ENCODE measurements around the gene TMEM132A.
"Not testable (repeated sequence)": the region's sequence is repeated elsewhere in the genome, so short reads cannot be mapped to it uniquely, and the experiment has no call there.

Gene TMEM132A

GRCh38 chr11:60954421-60954820, 30.2 kb downstream of the TMEM132A start:
- DNase-seq, result no peak
- TF ChIP-seq POLR2A (IDR thresholded peaks at IDR 0.05; ENCODE audit: low read length) (no peak), GATA1 (IDR thresholded peaks at IDR 0.05; ENCODE audit: low read depth, low read length) (no peak)

DNA sequence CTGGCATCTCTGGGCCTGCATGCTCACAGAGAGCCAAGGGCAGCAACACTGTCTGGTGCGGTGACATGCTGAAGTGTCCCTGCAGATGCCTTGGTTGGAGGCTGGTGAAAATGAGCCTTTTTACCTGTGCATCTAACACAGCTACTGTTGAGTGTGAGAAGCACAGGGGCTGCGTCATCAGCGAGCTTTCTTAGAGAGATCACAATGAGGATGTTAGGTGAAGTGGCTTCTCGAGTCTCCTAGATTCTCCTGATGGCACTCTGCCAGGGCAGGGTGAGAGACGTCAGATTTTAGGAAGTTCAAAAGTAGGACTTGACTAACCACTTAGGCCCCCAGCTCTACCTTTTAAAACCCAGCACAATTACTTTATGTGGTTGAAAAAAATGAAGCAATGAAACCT, 31.3 kb downstream of the TMEM132A start:
- no peak for DNase-seq
- TF ChIP-seq GATA1 (IDR thresholded peaks at IDR 0.05; ENCODE audit: low read depth, low read length), result no peak
- TF ChIP-seq POLR2A (IDR thresholded peaks at IDR 0.05; ENCODE audit: low read length), result no peak

DNA sequence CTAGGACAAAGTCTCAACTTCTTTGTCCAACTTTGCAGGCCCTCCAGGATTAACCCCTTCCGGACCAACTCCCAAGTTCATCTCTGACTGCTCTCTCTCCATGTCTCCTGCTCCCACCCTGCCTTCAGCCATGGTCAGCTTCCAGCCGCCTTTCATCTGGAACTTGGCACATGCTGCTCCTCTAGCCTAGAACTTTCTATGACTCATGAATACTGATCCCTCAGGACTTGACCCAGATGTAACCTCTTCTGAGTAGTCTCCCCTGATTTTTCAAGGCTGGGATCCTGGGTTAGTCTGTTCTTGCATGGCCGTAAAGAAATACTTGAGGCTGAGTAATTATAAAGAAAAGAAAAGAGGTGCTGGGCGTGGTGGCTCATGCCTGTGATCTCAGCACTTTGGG, 32.9 kb downstream of the TMEM132A start:
- TF ChIP-seq POLR2A (IDR thresholded peaks at IDR 0.05; ENCODE audit: low read length) (no peak), GATA1 (IDR thresholded peaks at IDR 0.05; ENCODE audit: low read depth, low read length) (no peak)
- DNase-seq, result no peak

GRCh38 chr11:60959431-60959830, 35.2 kb downstream of the TMEM132A start:
- DNase-seq, result no peak
- TF ChIP-seq POLR2A (IDR thresholded peaks at IDR 0.05; ENCODE audit: low read length) (no peak), GATA1 (IDR thresholded peaks at IDR 0.05; ENCODE audit: low read depth, low read length) (no peak)

DNA sequence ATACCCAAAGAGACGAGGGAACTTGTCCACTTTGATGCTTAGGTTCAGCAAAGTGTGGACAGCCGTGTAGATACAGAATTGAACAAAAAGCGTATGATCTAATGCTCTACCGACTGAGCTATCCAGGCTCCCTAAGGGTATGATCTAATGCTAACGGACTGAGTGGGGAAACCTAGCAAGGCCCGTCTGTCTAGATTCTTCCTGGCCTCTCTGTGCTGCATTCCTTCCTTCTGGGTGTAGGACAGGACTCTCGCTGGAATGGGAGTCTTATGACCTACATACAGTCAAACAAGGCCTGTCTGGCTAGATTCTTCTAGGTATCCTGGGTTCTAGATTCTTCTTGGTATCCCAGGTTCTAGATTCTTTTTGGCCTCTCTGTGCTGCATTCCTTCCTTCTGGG, 36.1 kb downstream of the TMEM132A start:
- no peak for DNase-seq
- no peak for TF ChIP-seq GATA1 (IDR thresholded peaks at IDR 0.05; ENCODE audit: low read depth, low read length)
- TF ChIP-seq POLR2A (IDR thresholded peaks at IDR 0.05; ENCODE audit: low read length), result no peak

- TF ChIP-seq GATA1 (IDR thresholded peaks at IDR 0.05; ENCODE audit: low read depth, low read length) (no peak), POLR2A (IDR thresholded peaks at IDR 0.05; ENCODE audit: low read length) (no peak)
- no peak for DNase-seq
Measured at GRCh38 chr11:60964801-60965200, 40.5 kb downstream of the TMEM132A start.

DNA sequence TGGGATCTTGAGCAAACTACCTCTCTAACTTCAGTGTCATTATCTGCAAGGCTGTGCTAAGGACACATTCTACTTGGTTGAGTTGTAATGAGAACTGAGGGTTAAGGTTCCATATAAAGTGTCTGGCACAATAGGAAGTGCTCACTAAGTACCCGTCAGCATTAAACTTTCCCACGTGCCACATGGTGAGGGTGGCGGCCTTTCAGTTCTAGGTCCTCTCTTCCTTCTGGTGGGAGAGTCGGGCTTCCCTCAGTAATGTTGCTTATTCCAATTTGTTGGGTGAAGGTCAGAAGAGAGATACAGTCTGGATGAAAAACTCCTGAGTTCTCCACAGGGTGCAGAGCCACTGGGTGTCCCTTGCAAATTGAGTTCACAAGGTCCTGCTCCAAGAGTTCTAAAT, 42.6 kb downstream of the TMEM132A start:
- TF ChIP-seq GATA1 (IDR thresholded peaks at IDR 0.05; ENCODE audit: low read depth, low read length) (no peak), POLR2A (IDR thresholded peaks at IDR 0.05; ENCODE audit: low read length) (no peak)
- DNase-seq, result no peak

- no peak for TF ChIP-seq GATA1 (IDR thresholded peaks at IDR 0.05; ENCODE audit: low read depth, low read length)
- TF ChIP-seq POLR2A (IDR thresholded peaks at IDR 0.05; ENCODE audit: low read length), result no peak
- no peak for DNase-seq
Measured at GRCh38 chr11:60968223-60968622, 44.0 kb downstream of the TMEM132A start.

DNA sequence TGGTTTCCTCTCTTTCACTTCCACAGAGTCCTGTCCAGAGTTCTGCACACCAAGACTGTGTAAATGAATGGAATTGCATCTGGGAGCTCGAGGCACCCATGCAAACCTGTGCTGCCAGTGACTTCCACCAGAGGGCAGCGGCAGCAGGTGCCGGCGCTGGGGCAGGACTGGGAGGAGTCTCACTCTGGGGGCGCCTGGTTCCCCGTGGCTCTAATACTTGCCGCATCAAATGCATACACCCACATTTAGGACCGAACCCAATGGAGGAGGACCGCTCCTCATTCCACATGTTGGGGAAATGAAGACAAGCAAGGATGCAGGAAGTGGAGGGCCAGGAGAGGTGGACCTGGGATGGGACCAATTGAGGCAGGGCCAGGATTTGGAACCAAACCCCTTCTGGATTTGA, 46.1 kb downstream of the TMEM132A start:
- no peak for TF ChIP-seq POLR2A (IDR thresholded peaks at IDR 0.05; ENCODE audit: low read length)
- no peak for TF ChIP-seq GATA1 (IDR thresholded peaks at IDR 0.05; ENCODE audit: low read depth, low read length)
- peak; percentile 42 to 63 for DNase-seq

DNA sequence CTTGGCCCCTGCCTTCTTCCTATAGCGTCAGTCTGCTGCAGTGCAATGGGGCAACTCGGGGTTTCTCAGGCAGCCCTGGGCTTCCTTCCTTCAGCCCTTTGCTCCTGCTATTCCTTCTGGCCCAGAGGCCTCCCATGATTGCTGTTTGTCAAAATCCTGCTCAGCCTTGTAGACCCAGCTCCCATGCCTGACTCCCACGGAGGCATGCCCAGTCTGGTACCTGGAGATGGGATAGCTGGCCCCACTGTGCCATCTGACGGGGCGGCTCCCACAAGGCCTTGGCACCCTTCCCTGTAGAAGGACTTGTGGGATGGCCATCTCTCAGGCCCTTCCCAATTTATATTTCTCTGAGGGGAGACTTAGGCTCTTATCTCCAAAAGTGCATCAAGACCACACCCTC, 46.6 kb downstream of the TMEM132A start:
- no peak for DNase-seq
- TF ChIP-seq GATA1 (IDR thresholded peaks at IDR 0.05; ENCODE audit: low read depth, low read length) (no peak), POLR2A (IDR thresholded peaks at IDR 0.05; ENCODE audit: low read length) (no peak)

GRCh38 chr11:60971520-60971919, 47.3 kb downstream of the TMEM132A start, which contains the start of gene CD6:
Gene CD6 (plus strand): TSS chr11:60971680. CDS start chr11:60971866, 186 bp downstream.
- DNase-seq, result no peak
- TF ChIP-seq POLR2A (IDR thresholded peaks at IDR 0.05; ENCODE audit: low read length) (no peak), GATA1 (IDR thresholded peaks at IDR 0.05; ENCODE audit: low read depth, low read length) (no peak)

- DNase-seq, result no peak
- TF ChIP-seq GATA1 (IDR thresholded peaks at IDR 0.05; ENCODE audit: low read depth, low read length) (no peak), POLR2A (IDR thresholded peaks at IDR 0.05; ENCODE audit: low read length) (no peak)
Measured at GRCh38 chr11:60972182-60973030, 48.1 kb downstream of the TMEM132A start.

DNA sequence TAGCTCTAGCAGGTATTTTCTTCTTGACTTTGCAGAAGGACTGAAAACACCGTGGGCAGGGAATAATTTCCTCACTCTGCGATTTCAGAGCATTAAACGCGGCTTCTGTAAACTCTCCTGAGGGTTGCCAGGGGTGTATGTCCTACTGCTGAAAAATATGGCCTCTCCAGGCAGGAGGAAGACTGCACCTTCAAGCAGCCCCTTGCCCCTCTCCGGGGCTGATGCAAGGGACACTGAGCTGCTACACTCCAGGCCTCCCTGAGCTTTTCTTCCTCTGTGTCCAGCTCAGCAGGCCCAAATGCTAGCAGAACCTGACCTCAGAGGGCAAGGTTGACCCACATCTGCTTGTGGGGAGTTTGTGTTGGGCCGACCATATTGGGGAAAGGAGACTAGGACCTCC, 49.4 kb downstream of the TMEM132A start:
- TF ChIP-seq POLR2A (IDR thresholded peaks at IDR 0.05; ENCODE audit: low read length) (no peak), GATA1 (IDR thresholded peaks at IDR 0.05; ENCODE audit: low read depth, low read length) (no peak)
- DNase-seq, result no peak

GRCh38 chr11:60974316-60974715, 50.1 kb downstream of the TMEM132A start:
- not testable (repeated sequence) for DNase-seq

DNA sequence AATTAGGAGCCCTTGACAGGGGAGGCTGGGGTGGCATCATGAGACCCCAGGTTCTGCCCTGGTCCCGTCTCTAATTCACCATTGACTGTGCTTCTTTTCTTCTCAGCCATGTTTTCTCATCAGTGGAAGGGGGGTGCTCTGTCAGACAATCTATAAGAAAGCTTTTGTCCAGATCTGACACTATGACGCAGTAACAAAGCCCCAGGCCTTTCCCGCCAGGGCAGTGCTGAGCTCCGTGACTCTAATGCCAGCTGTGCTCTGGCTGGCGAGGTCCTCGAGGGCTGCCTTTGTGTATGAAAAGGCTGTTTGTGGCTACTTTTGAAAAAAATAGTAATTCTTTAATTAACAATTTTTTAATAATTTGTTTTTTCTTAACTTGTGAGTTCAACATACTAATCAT, 50.5 kb downstream of the TMEM132A start:
- DNase-seq, result no peak
- TF ChIP-seq GATA1 (IDR thresholded peaks at IDR 0.05; ENCODE audit: low read depth, low read length) (no peak), POLR2A (IDR thresholded peaks at IDR 0.05; ENCODE audit: low read length) (no peak)

All from erythroblast (primary cell).